ENCODE measurements around the gene TTC38. TPM values are rescaled to one million over a fixed set of nuclear protein-coding genes. Genes with fewer than 3 reads are reported as not detected.

The TTC38 gene
- total RNA-seq, 1 experiment from 2014 or later, result 21.9 TPM

DNA sequence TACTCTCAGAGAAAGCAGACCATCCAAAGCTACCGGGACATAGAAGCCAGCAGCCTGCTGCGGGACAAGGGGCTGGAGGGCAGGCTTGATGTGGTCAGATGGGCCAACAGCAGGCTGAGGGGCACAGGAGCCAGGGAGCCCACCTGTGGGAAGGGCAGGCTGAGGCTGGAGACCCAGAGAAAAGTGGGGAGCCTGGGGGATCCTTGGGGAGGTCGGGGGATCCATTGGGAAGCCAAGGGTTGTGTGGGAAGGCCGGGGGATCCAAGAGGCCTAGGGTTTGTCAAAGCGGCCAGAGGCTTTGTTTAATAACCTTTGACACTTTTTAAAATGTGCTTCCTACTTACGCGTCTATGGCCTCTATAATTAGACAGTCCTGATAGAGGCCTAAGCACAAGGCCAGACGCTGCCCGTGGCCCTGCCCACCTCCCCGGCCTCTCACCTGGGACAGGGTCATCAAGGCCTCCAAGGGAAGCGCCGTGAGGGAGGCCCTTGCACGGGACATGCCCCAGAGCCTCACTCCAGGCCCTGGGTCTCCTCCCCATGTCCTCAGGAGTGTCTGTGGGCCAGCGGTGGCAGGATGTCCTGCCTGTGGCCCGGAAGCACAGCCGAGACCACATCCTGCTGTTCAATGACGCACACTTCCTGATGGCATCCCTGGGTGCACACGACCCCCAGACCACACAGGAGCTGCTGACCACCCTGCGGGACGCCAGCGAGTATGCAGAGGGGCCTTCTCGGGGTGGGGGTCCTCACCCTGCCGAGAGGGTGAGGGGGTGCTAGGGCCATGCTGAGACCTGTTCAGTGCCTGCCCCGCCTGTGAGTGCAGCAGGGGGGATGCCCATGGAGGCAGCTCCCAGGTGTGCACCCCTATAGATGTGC, 20.3 kb downstream of the TTC38 start:
- peak overlapping the region; percentile 84 for H3K4me3 ChIP-seq (ENCODE audit: low read length)
- peaks cover 16% of the 10 kb centered on the region for H3K79me2 ChIP-seq (ENCODE audit: low read length)
- H3K36me3 ChIP-seq (ENCODE audit: insufficient read depth, low read length), result peaks cover 16% of the 10 kb centered on the region
- peak overlapping the region; percentile 68 for H3K27ac ChIP-seq (ENCODE audit: low read length)
- no peaks in the 10 kb centered on the region for H4K20me1 ChIP-seq (ENCODE audit: insufficient read depth, low read depth, low read length)
- no peaks in the 10 kb centered on the region for H3K27me3 ChIP-seq (ENCODE audit: low read length)
- peak overlapping the region; percentile 91 for H3K9ac ChIP-seq (ENCODE audit: low read length)
- peak overlapping the region; percentile 84 for H3K4me2 ChIP-seq (ENCODE audit: low read depth, low read length, poor library complexity, severe bottlenecking)
- H2AFZ ChIP-seq (ENCODE audit: low read length), result no peak overlapping the region
- DNase-seq, result peak; percentile 74
- H3K4me1 ChIP-seq (ENCODE audit: low read length), result peaks cover 24% of the 10 kb centered on the region
- no peaks in the 10 kb centered on the region for H3K9me2 ChIP-seq (replicated peaks; ENCODE audit: insufficient read depth, low read length)
- H3K9me3 ChIP-seq (ENCODE audit: low read length), result no peaks in the 10 kb centered on the region

DNA sequence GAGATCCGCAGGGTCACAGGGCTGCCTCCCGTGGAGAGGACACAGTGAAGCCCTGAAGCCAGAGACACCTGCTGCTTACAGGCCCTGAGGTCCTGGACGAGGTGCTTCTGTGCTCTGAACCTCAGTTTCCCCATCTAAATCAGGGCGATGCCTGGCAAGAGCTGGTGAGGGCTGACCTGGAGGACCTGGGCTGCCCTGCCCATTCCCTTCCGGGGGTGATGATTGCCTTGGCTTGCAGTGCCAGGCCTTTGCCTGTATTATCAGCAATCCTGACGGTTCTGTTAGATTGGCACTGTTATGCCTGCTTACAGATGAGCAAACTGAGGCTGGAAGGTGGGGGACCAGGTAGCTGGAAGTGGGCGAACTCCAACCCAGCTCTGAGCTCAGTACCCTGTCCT, 21.0 kb downstream of the TTC38 start:
- Histone ChIP-seq H3K27ac (ENCODE audit: low read length) (peak overlapping the region; percentile 68), H3K27me3 (ENCODE audit: low read length) (no peaks in the 10 kb centered on the region), H3K4me2 (ENCODE audit: low read depth, low read length, poor library complexity, severe bottlenecking) (peak overlapping the region; percentile 84), H3K4me1 (ENCODE audit: low read length) (peaks cover 29% of the 10 kb centered on the region), H3K9me2 (replicated peaks; ENCODE audit: insufficient read depth, low read length) (no peaks in the 10 kb centered on the region), H4K20me1 (ENCODE audit: insufficient read depth, low read depth, low read length) (no peaks in the 10 kb centered on the region), H3K9ac (ENCODE audit: low read length) (peak overlapping the region; percentile 91), H3K36me3 (ENCODE audit: insufficient read depth, low read length) (peaks cover 15% of the 10 kb centered on the region), H2AFZ (ENCODE audit: low read length) (no peak overlapping the region), H3K9me3 (ENCODE audit: low read length) (no peaks in the 10 kb centered on the region), H3K4me3 (ENCODE audit: low read length) (peak overlapping the region; percentile 84), H3K79me2 (ENCODE audit: low read length) (peaks cover 16% of the 10 kb centered on the region)
- DNase-seq, result no peak

DNA sequence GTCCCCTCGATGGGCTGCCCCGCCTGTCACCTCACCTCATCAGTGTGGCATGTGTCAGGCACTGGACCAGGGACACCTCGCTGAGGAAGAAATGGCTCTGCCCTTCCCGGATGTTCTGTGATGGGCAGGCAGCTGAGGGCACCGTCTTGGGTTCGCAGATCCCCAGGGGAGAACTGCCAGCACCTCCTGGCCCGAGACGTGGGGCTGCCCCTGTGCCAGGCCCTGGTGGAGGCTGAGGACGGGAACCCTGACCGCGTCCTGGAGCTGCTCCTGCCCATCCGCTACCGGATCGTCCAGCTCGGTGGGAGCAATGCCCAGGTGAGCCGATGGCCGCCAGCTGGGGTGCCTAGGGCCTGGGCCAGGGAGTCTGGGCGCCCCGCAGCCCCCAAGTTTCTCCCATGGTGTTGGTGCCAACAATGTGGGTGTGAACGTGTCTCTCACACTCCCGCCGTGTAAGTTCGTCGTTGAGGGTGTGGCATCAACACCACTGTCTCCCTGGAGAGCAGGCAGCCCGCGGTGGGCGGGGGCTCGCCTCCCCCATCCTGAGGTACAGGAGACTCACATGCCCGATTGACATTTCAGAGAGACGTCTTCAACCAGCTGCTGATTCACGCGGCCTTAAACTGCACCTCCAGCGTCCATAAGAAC, 21.6 kb downstream of the TTC38 start:
- Histone ChIP-seq H3K79me2 (ENCODE audit: low read length) (peaks cover 16% of the 10 kb centered on the region), H3K9me2 (replicated peaks; ENCODE audit: insufficient read depth, low read length) (no peaks in the 10 kb centered on the region), H3K4me3 (ENCODE audit: low read length) (no peak overlapping the region), H2AFZ (ENCODE audit: low read length) (no peak overlapping the region), H3K36me3 (ENCODE audit: insufficient read depth, low read length) (peaks cover 10% of the 10 kb centered on the region), H3K9ac (ENCODE audit: low read length) (peak overlapping the region; percentile 91; the same call in 1 of the 2 replicates), H3K4me1 (ENCODE audit: low read length) (peaks cover 29% of the 10 kb centered on the region), H3K9me3 (ENCODE audit: low read length) (no peaks in the 10 kb centered on the region), H3K4me2 (ENCODE audit: low read depth, low read length, poor library complexity, severe bottlenecking) (no peak overlapping the region), H3K27me3 (ENCODE audit: low read length) (no peaks in the 10 kb centered on the region), H3K27ac (ENCODE audit: low read length) (no peak overlapping the region), H4K20me1 (ENCODE audit: insufficient read depth, low read depth, low read length) (no peaks in the 10 kb centered on the region)
- no peak for DNase-seq

DNA sequence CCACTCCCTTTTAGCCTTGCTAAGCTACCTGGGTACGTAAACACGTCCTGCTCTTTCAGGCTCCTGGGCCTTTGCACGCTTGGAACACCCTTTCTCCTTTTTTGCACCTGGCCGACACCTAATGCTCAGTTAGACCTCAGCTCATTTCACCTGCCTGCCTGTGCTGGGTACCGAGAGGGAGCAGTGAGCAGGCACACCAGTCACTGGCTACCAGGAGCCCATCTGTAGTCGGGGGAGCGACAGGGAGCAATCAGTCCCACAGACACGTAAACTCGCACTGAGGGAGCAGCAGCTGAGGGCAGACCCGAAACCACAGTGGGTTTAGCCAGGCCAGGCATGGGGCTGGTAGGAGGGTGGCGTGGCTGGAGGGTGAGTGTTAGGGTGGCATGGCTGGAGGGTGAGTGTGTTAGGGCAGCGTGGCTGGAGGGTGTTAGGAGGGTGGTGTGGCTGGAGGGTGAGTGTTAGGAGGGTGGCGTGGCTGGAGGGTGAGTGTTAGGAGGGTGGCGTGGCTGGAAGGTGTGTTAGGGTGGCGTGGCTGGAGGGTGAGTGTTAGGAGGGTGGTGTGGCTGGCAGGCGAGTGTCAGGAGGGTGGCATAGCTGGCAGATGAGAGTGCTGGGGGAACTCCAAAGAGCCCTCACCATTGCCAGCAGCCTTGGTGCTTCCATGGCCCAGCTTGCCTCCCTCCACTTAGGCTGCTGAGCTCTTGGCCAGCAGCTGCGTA, 22.5 kb downstream of the TTC38 start:
- Histone ChIP-seq H3K9me2 (replicated peaks; ENCODE audit: insufficient read depth, low read length) (no peaks in the 10 kb centered on the region), H3K27me3 (ENCODE audit: low read length) (no peaks in the 10 kb centered on the region), H3K4me2 (ENCODE audit: low read depth, low read length, poor library complexity, severe bottlenecking) (no peak overlapping the region), H3K36me3 (ENCODE audit: insufficient read depth, low read length) (peaks cover 9% of the 10 kb centered on the region), H2AFZ (ENCODE audit: low read length) (no peak overlapping the region), H3K9me3 (ENCODE audit: low read length) (no peaks in the 10 kb centered on the region), H3K4me3 (ENCODE audit: low read length) (no peak overlapping the region), H3K79me2 (ENCODE audit: low read length) (peaks cover 16% of the 10 kb centered on the region), H3K9ac (ENCODE audit: low read length) (no peak overlapping the region), H3K27ac (ENCODE audit: low read length) (no peak overlapping the region), H3K4me1 (ENCODE audit: low read length) (peaks cover 35% of the 10 kb centered on the region), H4K20me1 (ENCODE audit: insufficient read depth, low read depth, low read length) (no peaks in the 10 kb centered on the region)
- DNase-seq, result no peak

DNA sequence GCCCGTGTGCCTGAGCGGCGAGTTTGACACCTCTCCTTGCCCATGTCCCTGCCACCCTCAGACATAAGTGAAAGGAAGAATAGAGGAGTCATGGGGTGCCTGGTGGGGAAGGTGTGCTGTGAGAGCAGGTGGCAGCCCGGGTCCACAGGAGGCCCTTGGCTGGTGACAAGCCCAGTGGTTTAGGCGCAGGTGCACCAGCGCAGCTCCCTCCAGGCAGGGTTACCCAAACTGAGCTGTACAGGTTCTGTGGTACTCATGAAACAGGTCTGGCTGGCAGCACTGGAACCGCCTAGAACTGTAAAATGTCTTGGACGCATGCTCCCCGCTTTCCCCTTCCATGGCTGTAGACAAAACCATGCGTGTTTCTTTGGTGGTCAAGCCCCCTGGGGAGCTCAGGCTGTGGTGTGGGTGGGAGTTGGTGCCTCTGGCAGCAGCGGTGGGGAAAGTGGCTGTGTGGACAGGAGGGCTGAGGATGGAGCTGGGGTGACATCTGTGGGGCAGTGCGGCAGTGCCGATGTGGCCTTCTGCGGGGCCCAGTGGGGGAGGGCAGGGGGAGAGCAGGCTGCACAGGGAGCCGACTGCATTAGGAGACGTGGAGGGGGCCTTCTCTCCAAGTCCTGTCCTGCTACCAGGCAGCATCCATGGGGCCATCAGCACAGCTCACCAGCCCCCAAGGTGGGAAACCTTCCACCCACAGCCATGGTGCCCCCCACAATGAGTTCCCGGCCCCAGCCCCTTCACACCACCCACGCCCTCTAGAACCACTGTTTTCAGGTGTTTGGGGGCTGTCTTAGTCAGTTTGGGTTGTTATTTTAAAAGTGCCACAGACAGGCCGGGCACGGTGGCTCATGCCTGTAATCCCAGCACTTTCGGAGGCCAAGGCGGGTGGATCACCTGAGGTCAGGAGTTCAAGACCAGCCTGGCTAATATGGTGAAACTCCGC, 23.3 kb downstream of the TTC38 start:
- no peak for DNase-seq
- Histone ChIP-seq H3K4me1 (ENCODE audit: low read length) (peaks cover 43% of the 10 kb centered on the region), H3K4me2 (ENCODE audit: low read depth, low read length, poor library complexity, severe bottlenecking) (no peak overlapping the region), H3K4me3 (ENCODE audit: low read length) (no peak overlapping the region), H3K36me3 (ENCODE audit: insufficient read depth, low read length) (peaks cover 9% of the 10 kb centered on the region), H3K79me2 (ENCODE audit: low read length) (peaks cover 18% of the 10 kb centered on the region), H3K9me2 (replicated peaks; ENCODE audit: insufficient read depth, low read length) (no peaks in the 10 kb centered on the region), H3K27ac (ENCODE audit: low read length) (no peak overlapping the region), H2AFZ (ENCODE audit: low read length) (no peak overlapping the region), H4K20me1 (ENCODE audit: insufficient read depth, low read depth, low read length) (no peaks in the 10 kb centered on the region), H3K27me3 (ENCODE audit: low read length) (no peaks in the 10 kb centered on the region), H3K9ac (ENCODE audit: low read length) (no peak overlapping the region), H3K9me3 (ENCODE audit: low read length) (no peaks in the 10 kb centered on the region)

DNA sequence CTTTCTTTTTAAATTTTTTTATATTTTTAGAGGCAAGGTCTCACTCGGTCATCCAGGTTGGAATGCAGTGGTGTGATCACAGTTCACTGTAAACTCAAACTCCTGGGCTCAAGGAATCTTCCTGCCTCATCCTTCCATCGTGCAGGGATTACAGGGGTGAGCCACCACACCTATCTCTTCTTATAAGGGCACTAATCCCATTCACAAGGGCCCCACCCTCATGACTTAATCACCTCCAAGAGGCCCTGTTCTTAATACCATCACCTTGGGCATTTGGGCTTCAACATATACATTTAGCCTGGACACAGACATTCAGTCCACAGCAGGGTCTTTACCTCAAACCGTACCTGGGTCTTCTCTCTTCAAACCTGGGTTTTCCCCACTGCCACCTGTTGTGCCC, 24.4 kb downstream of the TTC38 start:
- no peaks in the 10 kb centered on the region for H4K20me1 ChIP-seq (ENCODE audit: insufficient read depth, low read depth, low read length)
- no peaks in the 10 kb centered on the region for H3K9me2 ChIP-seq (replicated peaks; ENCODE audit: insufficient read depth, low read length)
- peaks cover 9% of the 10 kb centered on the region for H3K36me3 ChIP-seq (ENCODE audit: insufficient read depth, low read length)
- no peak overlapping the region for H3K9ac ChIP-seq (ENCODE audit: low read length)
- peaks cover 19% of the 10 kb centered on the region for H3K79me2 ChIP-seq (ENCODE audit: low read length)
- H3K4me2 ChIP-seq (ENCODE audit: low read depth, low read length, poor library complexity, severe bottlenecking), result no peak overlapping the region
- no peaks in the 10 kb centered on the region for H3K9me3 ChIP-seq (ENCODE audit: low read length)
- H3K27me3 ChIP-seq (ENCODE audit: low read length), result no peaks in the 10 kb centered on the region
- DNase-seq, result no peak
- H3K4me1 ChIP-seq (ENCODE audit: low read length), result peaks cover 40% of the 10 kb centered on the region
- H3K27ac ChIP-seq (ENCODE audit: low read length), result no peak overlapping the region
- no peak overlapping the region for H2AFZ ChIP-seq (ENCODE audit: low read length)
- H3K4me3 ChIP-seq (ENCODE audit: low read length), result no peak overlapping the region

DNA sequence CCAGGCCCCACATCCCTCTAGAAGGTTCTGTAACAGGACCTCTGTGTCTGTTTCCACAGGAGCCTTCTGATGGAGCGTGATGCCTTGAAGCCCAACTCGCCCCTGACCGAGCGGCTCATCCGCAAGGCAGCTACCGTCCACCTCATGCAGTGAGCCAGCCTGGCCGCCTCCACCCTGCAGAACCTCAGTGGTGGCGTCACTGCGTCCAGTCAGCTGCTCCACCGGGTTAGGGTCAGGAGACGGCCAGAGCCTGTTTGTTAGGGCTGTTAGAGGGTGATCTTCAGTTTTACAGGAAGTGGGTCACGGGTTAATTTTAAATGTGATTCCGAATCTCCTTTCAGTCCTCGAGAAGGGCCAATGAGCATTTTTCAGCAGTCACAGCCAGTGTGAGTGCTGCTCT, 24.9 kb downstream of the TTC38 start:
- Histone ChIP-seq H3K4me2 (ENCODE audit: low read depth, low read length, poor library complexity, severe bottlenecking) (no peak overlapping the region), H3K4me1 (ENCODE audit: low read length) (peaks cover 39% of the 10 kb centered on the region), H3K79me2 (ENCODE audit: low read length) (peaks cover 19% of the 10 kb centered on the region), H3K36me3 (ENCODE audit: insufficient read depth, low read length) (peaks cover 9% of the 10 kb centered on the region), H3K27ac (ENCODE audit: low read length) (no peak overlapping the region), H3K27me3 (ENCODE audit: low read length) (no peaks in the 10 kb centered on the region), H2AFZ (ENCODE audit: low read length) (no peak overlapping the region), H3K9me2 (replicated peaks; ENCODE audit: insufficient read depth, low read length) (no peaks in the 10 kb centered on the region), H3K9me3 (ENCODE audit: low read length) (no peaks in the 10 kb centered on the region), H3K9ac (ENCODE audit: low read length) (no peak overlapping the region), H3K4me3 (ENCODE audit: low read length) (no peak overlapping the region), H4K20me1 (ENCODE audit: insufficient read depth, low read depth, low read length) (no peaks in the 10 kb centered on the region)
- no peak for DNase-seq

Measured in Karpas-422 (cell line).